HG02885 (cell line): ENCODE results near the gene NPHS1.
"Not testable (repeated sequence)": the region's sequence is repeated elsewhere in the genome, so short reads cannot be mapped to it uniquely, and the experiment has no call there.

Experiments
- ATAC-seq: cut with Tn5 transposase; IDR thresholded peaks from one replicate; pipeline ENCODE4 v1.9.1; 2021; ENCODE audit warnings: mild to moderate bottlenecking; ENCODE audit not compliant: unreplicated experiment, poor library complexity

Gene NPHS1, protein sequence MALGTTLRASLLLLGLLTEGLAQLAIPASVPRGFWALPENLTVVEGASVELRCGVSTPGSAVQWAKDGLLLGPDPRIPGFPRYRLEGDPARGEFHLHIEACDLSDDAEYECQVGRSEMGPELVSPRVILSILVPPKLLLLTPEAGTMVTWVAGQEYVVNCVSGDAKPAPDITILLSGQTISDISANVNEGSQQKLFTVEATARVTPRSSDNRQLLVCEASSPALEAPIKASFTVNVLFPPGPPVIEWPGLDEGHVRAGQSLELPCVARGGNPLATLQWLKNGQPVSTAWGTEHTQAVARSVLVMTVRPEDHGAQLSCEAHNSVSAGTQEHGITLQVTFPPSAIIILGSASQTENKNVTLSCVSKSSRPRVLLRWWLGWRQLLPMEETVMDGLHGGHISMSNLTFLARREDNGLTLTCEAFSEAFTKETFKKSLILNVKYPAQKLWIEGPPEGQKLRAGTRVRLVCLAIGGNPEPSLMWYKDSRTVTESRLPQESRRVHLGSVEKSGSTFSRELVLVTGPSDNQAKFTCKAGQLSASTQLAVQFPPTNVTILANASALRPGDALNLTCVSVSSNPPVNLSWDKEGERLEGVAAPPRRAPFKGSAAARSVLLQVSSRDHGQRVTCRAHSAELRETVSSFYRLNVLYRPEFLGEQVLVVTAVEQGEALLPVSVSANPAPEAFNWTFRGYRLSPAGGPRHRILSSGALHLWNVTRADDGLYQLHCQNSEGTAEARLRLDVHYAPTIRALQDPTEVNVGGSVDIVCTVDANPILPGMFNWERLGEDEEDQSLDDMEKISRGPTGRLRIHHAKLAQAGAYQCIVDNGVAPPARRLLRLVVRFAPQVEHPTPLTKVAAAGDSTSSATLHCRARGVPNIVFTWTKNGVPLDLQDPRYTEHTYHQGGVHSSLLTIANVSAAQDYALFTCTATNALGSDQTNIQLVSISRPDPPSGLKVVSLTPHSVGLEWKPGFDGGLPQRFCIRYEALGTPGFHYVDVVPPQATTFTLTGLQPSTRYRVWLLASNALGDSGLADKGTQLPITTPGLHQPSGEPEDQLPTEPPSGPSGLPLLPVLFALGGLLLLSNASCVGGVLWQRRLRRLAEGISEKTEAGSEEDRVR (N-terminal part only)

DNA sequence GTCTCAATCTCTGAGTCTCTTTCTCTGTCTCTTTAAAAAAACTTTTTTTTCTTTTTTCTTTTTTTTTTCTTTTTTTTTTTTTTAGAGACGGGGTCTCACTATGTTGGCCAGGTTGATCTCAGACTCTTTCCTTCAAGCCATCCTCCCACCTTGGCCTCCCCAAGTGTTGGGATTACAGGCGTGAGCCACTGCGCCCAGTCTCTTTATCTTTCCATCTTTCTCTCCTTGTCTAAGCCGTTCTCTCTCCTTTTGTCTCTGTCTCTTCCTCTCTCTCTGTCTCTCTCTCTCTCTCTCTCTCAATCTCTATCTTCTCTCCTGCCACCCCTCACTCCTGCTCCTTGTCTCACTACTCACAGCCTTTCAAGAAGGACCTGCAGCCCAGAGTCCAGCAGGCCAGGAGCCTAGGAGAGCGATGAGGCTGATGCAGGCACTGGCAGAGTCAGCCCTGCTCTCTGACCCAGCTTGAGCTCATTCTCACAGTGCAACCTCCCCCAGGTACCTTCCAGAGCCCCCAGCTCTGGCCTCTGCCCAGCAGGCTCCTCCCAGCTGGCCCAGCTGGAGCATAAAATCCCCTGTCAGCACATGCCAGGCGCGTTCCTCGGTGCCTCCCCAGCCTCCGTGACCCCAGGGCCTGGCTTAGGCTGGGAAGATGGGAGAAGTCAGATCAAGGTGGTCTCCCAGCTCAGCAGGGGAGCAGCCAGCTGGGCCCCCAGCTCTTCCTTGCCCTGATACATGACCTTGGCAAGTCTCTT is at the start of gene NPHS1:
NPHS1 (minus strand) TSS at position 476 of the 752 bp plus-strand sequence. CDS start 667 bp downstream, outside the sequence.
- no peak for ATAC-seq

DNA sequence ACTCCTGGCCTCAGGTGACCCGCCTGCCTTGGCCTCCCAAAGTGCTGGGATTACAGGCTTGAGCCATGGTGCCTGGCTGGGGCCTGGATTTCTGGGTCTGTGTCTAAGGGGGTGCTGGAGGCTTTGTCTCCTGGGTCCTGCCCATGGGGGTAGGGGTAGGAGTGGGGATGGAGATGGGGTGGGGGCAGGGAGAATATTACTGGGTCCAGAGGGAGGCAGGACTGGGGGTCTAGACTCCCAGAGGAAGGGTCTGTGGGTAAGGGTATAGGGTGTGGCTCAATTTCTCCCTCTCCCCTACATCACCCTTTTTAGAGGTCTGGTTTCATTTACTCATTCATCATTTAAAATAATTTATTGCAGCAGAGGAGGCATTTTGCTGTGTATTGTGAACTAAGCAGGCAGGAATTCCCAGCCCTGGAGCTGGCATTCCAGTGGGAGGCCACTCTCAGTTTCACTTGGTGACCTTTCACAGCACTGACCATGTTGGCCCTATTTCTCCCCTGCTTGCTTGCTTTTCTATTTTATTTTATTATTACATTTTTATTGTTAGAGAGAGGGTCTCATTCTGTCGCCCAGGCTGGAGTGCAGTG is 48.8 kb upstream of the NPHS1 start:
- ATAC-seq, result no peak

DNA sequence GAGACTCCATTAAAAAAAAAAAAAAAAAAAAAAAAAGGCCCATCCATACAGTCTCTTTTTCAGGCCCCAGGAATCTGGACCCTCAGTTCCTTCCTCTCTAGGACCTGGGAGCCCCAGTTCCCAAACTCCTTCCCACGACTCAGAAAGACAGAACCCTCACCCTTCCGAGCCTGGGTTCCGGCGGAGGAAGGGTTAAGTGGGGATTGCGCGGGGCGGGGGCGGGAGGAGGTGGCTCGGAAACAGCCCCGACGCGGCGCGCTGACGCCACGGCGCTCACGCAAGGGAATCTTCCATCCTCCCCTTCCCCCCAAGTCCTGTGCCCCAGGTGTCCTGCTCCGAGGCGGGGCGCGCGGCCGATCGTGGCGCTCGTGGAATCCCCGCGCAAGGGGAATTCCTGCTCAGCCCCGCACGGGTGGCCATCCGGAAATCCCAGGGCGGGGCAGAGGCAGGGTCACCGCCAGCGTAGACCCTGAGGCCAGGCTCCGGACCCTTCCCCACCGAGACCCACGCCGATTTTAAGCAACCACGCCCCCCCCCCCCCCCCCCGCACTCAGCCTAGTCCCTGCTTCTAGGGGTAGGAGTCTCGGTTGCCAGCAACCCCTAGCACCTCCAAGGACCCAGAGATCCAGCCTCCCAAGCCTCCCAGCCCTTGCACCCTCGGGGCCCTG is 47.4 kb upstream of the NPHS1 start:
- peak; percentile 57 for ATAC-seq

DNA sequence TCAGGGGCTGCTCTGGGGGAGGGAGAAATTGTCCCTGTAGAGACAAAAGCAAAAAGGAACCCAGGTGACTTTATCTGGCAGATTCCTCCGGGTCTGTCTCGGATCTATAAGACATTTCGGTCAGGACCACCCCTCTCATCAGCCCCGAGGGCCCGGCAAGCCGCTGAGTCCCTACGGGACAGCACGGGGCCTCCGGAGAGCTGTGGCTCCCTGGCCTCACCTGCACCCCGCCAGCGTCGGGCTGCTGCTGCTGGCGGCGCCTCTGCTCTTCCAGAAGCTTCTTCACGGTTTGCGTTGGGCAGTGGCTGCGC is 46.1 kb upstream of the NPHS1 start:
- no peak for ATAC-seq

DNA sequence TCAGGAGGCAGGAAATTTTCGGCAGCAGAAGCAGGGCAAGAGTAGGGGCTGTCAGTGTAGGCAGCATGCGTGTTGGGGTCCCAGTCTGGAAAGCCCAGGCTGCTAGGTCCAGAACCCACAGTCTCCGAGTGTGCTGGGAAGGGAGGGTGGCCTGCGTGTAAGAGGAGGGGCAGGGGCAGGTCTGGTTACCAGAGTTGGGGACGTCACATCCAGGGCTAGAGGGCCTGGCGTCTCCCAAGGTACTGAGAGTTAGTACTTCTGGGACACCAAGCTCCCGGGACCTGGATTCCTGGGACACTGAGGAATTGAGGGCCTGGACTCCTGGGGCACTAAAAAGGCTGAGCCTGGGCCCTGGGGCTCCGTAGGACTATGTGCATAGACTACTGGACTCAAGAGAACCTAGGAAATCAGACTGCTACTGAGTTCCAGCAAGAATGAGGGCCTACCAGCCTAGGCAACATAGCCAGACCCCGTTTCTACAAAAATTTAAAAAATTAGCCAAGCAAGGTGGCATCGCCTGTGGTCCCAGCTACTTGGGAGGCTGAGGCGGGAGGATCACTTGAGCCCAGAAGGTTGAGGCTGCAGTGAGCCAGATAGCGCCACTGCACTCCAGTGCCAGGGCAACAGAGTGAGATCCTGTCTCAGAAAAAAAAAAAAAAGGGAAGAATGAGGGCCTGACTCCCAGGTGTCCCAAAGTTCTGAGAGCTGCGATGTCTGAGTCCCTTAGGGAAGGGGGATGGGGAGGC is 45.6 kb upstream of the NPHS1 start:
- no peak for ATAC-seq

GRCh38 chr19:35896643-35897040 is 44.3 kb upstream of the NPHS1 start:
- ATAC-seq, result no peak

GRCh38 chr19:35895911-35896642 is 43.8 kb upstream of the NPHS1 start:
- no peak for ATAC-seq

GRCh38 chr19:35894342-35894741 is 42.0 kb upstream of the NPHS1 start:
- no peak for ATAC-seq

GRCh38 chr19:35891819-35892218 is 39.5 kb upstream of the NPHS1 start:
- not testable (repeated sequence) for ATAC-seq

DNA sequence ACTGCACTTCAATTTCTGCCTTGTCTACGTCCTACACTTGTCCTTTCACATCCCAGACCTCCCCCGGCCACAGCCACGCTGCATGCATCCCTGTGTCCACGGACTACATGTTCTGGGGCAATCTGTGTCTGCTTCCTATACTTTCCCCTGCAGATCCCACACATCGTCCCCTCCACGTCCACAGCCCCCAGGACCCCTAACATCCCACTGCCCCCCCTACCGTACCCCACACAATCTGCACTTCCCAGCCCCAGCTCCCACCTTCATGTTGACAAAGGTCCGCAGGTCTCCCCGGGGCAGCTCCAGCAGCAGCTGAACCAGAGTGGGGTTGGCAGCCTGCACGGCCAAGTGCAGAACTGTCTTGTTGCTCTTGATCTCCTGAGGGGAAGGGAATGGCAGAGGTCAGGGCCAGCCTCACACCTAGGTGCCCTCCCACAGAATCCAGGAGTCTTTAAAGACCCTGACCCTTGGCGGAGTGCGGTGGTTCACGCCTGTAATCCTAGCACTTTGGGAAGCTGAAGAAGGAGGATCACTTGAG is 37.9 kb upstream of the NPHS1 start:
- no peak for ATAC-seq

DNA sequence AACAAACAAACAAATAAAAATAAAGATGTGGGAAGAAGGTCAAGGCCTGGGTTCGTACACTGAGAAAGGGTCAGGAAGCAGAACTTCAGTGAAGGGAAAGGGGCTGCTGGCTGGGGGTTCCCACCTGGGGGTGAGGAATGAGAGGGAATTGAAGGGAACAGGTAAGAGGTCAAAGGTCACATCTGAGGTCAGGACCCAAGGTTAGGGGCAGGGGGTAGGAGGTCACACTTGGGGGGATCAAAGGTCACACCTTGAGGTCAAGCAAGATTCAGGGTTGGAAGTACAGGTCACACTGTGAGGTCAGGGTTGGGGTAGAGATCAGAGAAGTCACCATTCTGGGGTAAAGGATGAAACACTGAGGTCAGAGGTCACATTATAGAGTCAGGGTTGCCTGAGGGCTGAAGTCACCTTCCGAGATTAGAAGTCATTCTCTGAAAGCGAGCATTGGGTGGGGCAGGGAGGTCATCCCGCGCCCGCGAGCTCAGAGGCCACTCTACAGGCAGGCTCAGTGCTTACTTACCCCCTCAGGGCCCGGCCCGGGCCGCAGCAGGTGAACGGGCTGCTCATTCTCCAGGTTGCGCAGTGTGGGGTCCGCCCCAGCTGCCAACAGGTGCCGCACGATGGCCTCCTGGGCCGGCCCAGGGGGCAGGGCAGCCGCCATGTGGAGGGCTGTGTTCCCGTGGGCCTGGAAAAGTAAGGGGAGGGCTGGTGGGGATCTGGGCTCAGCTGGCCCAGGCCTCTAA is 37.2 kb upstream of the NPHS1 start:
- no peak for ATAC-seq

GRCh38 chr19:35888398-35888797 is 36.1 kb upstream of the NPHS1 start:
- no peak for ATAC-seq

- no peak for ATAC-seq
These were observed 34.9 kb upstream of the NPHS1 start for GRCh38 chr19:35887197-35887596.

DNA sequence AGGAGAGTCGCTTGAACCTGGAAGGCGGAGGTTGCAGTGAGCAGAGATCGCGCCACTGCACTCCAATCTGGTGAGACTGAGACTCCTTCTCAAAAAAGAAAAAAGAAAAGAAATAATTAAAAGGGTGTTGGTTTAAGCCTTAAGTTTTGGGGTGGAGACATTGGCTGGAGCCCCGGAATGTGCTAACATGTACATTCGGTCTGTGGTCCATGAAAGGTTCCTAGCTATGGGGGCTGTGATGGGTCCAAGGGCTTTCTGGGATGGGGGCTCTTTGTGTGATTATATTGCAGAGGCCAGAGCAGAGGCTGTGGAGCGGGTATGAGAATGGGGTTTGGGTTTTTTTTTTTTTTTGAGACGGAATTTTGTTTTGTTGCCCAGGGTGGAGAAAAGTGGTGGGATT is 33.6 kb upstream of the NPHS1 start:
- ATAC-seq, result no peak

DNA sequence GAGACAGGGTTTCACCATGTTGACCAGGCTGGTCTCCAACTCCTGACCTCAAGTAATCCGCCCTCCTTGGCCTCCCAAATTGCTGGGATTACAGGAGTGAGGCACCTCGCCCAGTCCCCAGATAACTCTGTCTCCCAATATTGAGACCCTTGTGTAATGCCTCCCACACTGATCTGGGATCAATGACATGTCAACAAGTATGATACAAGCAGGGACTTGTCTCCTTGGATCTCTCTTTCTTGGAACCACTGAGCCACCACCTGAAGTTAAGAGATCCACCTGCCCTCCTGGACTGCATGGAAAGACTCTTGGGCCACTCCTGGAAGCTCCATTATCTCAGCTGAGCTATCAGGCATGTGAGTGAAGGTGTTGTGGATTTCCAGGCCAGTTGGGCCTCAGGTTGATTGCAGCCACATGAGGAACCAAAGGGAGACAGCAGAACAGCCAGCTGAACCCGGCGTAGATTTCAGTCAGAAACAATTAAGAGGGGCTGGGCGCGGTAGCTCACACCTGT is 33.0 kb upstream of the NPHS1 start:
- ATAC-seq, result no peak

GRCh38 chr19:35883882-35884281 is 31.6 kb upstream of the NPHS1 start:
- ATAC-seq, result no peak
